ENCODE data around the gene CCDC117. TPM values are rescaled to one million over a fixed set of nuclear protein-coding genes. Genes with fewer than 3 reads are reported as not detected.

The CCDC117 gene
- total RNA-seq, 2 experiments from 2014 or later, result 25.5 to 26.2 TPM

DNA sequence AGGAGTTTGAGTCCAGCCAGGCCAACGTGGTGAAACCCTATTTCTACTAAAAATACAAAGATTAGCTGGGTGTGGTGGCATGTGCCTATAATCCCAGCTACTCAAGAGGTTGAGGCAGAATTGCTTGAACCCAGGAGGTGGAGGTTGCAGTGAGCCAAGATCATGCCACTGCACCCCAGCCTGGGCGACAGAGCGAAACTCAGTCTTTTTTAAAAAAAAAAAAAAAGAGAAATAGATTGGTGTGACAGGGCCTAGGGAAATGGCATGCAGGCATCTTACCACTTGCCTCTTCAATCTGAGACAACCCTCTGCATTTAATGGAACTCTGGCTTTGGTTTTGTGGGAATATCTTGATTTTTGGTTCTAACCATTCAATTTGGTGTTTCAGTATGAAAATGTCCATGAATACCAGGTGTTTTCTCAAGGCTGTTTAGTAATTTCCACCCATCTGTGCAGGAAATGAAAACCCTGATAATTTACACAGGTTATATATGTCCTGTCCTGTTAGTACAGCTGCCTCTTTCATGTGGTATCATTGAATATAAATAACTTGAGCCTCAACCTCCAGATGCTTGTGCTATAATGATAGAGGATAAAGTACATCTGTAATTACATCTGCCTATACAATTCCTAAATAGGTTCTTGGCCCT, 19.5 kb downstream of the CCDC117 start:
- Mint-ChIP-seq H3K36me3 (ENCODE audit: low read depth) (peaks cover 38% of the 10 kb centered on the region), H3K27ac (peak overlapping the region; percentile 69), H3K4me3 (no peak overlapping the region), H3K27me3 (no peaks in the 10 kb centered on the region), H3K4me1 (ENCODE audit: low read depth) (peaks cover 54% of the 10 kb centered on the region), H3K9me3 (no peaks in the 10 kb centered on the region)
- TF ChIP-seq, protein P1, sequence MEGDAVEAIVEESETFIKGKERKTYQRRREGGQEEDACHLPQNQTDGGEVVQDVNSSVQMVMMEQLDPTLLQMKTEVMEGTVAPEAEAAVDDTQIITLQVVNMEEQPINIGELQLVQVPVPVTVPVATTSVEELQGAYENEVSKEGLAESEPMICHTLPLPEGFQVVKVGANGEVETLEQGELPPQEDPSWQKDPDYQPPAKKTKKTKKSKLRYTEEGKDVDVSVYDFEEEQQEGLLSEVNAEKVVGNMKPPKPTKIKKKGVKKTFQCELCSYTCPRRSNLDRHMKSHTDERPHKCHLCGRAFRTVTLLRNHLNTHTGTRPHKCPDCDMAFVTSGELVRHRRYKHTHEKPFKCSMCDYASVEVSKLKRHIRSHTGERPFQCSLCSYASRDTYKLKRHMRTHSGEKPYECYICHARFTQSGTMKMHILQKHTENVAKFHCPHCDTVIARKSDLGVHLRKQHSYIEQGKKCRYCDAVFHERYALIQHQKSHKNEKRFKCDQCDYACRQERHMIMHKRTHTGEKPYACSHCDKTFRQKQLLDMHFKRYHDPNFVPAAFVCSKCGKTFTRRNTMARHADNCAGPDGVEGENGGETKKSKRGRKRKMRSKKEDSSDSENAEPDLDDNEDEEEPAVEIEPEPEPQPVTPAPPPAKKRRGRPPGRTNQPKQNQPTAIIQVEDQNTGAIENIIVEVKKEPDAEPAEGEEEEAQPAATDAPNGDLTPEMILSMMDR (IDR thresholded peaks at IDR 0.05), result no peak
- intact Hi-C loops (cut with micrococcal nuclease), result no loop called here
- ChIA-PET POLR2A (interaction anchor here (0.8 to 3.5 kb wide), 4 partner anchors 8 to 37 kb away, joined by 3 to 14 read pairs (median 3); partner anchors contain the start of gene XBP1), CTCF (interaction anchor here (1.8 to 3.9 kb wide), 2 partner anchors 19 to 37 kb away, joined by 5 to 32 read pairs; partner anchors contain the start of gene CCDC117)
- ATAC-seq, result peak; percentile 32
- no peak for DNase-seq

DNA sequence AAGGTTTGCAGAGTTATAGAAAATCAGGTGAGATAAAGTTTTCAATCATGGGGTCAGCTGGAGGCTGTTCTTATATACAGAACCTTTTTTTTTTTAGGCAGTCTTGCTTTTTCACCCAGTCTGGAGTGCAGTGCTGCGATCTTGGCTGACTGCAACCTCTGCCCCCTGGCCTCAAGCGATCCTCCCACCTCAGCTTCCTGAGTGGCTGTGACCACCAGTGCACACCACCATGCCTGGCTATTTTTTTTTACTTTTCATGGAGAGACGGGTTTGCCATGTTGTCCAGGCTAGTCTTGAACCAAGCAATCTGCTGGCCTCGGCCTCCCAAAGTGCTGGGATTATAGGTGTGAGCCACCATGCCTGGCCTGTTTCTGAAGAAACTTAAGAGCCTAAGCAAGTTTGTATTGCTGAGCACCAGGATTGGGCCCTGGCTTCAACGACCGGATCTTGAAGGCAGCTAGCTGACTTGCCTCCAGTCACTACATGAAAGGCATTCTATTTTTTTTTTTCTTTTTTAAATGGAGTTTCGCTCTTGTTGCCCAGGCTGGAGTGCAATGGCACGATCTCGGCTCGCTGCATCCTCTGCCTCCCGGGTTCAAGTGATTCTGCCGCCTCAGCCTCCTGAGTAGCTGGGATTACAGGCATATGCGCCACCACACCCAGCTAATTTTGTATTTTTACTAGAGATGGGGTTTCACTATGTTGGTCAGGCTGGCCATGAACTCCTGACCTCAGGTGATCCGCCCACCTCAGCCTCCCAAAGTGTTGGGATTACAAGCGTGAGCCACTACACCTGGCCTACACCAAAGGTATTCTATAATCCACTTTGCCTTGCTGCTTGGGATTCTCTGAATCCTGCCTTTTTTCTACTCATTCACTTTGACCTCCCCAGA, 20.2 kb downstream of the CCDC117 start:
- TF ChIP-seq, protein P1 (IDR thresholded peaks at IDR 0.05), result no peak
- H3K27ac Mint-ChIP-seq, result peak overlapping the region; percentile 69
- no peak overlapping the region for H3K4me3 Mint-ChIP-seq
- no peak for DNase-seq
- POLR2A ChIA-PET, result interaction anchor here (0.8 to 3.5 kb wide), 3 partner anchors 7 to 36 kb away, joined by 3 to 14 read pairs (median 3); partner anchors contain the start of gene XBP1
- peaks cover 58% of the 10 kb centered on the region for H3K4me1 Mint-ChIP-seq (ENCODE audit: low read depth)
- H3K9me3 Mint-ChIP-seq, result no peaks in the 10 kb centered on the region
- peaks cover 44% of the 10 kb centered on the region for H3K36me3 Mint-ChIP-seq (ENCODE audit: low read depth)
- ATAC-seq, result peak; percentile 29
- CTCF ChIA-PET, result interaction anchor here (3.9 kb wide), 1 partner anchor 36 kb away, joined by 32 read pairs; no protein-coding TSS in a partner anchor
- no peaks in the 10 kb centered on the region for H3K27me3 Mint-ChIP-seq
- intact Hi-C loops (cut with micrococcal nuclease), result no loop called here

DNA sequence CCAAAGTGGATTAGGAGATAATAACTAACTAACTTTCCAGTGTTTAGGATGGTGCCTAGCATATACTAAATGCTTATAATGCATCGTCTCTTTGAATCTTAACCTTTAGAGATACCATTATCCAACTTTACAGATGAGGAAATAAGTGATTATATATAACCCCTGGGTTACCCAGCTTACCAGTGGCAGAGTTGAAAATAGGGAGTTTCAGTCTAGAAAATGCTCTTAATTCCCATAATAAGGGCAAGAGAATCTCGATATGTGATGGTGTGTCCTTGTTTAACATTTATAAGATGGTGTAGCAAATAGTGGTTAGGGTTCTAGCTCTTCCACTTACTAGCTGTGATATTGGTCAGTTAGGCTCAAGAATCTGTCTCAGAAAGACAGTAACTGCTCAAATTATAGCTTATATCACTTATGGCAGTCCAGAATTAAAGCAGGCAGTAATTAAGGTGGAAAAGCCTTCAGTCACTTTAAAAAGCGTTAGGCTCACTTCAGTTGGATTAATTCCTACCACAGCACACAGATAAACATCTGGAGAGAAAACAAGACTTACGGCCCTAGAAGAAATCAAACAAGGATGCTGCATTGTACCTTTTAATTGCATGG, 21.6 kb downstream of the CCDC117 start:
- intact Hi-C loops (cut with micrococcal nuclease), result no loop called here
- peak overlapping the region; percentile 21 for H3K27ac Mint-ChIP-seq
- POLR2A ChIA-PET, result interaction anchor here (1.2 to 1.9 kb wide), 2 partner anchors 25 to 35 kb away, joined by 3 to 8 read pairs; no protein-coding TSS in a partner anchor

DNA sequence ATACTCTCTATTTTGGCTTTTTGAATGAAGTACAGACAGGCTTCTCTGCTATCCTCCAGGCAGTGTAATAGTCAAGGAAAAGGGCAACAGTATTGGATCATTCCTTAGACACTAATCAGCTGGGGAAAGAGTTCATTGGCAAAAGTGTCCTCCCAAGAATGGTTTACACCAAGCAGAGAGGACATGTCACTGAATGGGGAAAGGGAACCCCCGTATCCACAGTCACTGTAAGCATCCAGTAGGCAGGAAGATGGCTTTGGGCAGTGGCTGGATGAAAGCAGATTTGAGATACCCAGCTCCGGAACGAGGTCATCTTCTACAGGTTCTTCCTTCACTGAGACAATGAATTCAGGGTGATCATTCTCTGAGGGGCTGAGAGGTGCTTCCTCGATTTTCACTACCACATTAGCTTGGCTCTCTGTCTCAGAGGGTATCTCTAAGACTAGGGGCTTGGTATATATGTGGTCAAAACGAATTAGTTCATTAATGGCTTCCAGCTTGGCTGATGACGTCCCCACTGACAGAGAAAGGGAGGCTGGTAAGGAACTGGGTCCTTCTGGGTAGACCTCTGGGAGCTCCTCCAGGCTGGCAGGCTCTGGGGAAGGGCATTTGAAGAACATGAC, 22.7 kb downstream of the CCDC117 start:
- no peaks in the 10 kb centered on the region for H3K9me3 Mint-ChIP-seq
- DNase-seq (no peak), ATAC-seq (no peak)
- intact Hi-C loops (cut with micrococcal nuclease), result no loop called here
- POLR2A ChIA-PET, result interaction anchor here (0.6 to 1.9 kb wide), 5 partner anchors 14 to 34 kb away, joined by 3 to 8 read pairs (median 3); no protein-coding TSS in a partner anchor
- CTCF ChIA-PET, result interaction anchor here (1.0 to 1.7 kb wide), 4 partner anchors 15 to 35 kb away, joined by 3 to 5 read pairs (median 4); partner anchors contain the start of gene CCDC117
- H3K27ac Mint-ChIP-seq, result peak overlapping the region; percentile 52
- peaks cover 59% of the 10 kb centered on the region for H3K36me3 Mint-ChIP-seq (ENCODE audit: low read depth)
- H3K4me3 Mint-ChIP-seq, result no peak overlapping the region
- peaks cover 66% of the 10 kb centered on the region for H3K4me1 Mint-ChIP-seq (ENCODE audit: low read depth)
- TF ChIP-seq, protein P1 (IDR thresholded peaks at IDR 0.05), result no peak
- no peaks in the 10 kb centered on the region for H3K27me3 Mint-ChIP-seq

More for the DNA sequence above, 21.6 kb downstream of the CCDC117 start:
- no peaks in the 10 kb centered on the region for H3K27me3 Mint-ChIP-seq
- peaks cover 68% of the 10 kb centered on the region for H3K4me1 Mint-ChIP-seq (ENCODE audit: low read depth)
- TF ChIP-seq, protein P1 (IDR thresholded peaks at IDR 0.05), result no peak
- no peaks in the 10 kb centered on the region for H3K9me3 Mint-ChIP-seq
- DNase-seq, result no peak
- H3K4me3 Mint-ChIP-seq, result no peak overlapping the region
- CTCF ChIA-PET, result interaction anchor here (0.6 to 1.7 kb wide), 4 partner anchors 10 to 48 kb away, joined by 3 to 5 read pairs (median 4); partner anchors contain the start of gene CCDC117
- ATAC-seq, result no peak
- peaks cover 54% of the 10 kb centered on the region for H3K36me3 Mint-ChIP-seq (ENCODE audit: low read depth)

Measured in activated CD8-positive, alpha-beta T cell treated with anti-CD3 and anti-CD28 coated beads for 36 hours (primary cell).